Endothelial cell of umbilical vein (primary cell): ENCODE measurements around the gene GAD2. TPM values are rescaled to one million over a fixed set of nuclear protein-coding genes. Genes with fewer than 3 reads are reported as not detected.

Source experiments
- BruUV-seq: library from RNA; stranded (reverse); fragments of 400-500 nt; replicated peaks from 2 replicates; lab custom pipeline; 2021; lab: Mats Ljungman, UMichigan
- CTCF ChIA-PET: fragments of 300-600, 350-600 bp; sonication (Branson Sonifier 250); formaldehyde crosslinking; loops from one replicate; lab custom pipeline; 2021; ENCODE audit warnings: antibody characterized with exemption, inconsistent platforms; lab: Charles Lee
- POLR2A ChIA-PET: fragments of 300-600, 350-600 bp; sonication (Branson Sonifier 250); formaldehyde crosslinking; loops from one replicate; lab custom pipeline; 2021; ENCODE audit warnings: antibody characterized with exemption, inconsistent platforms; lab: Charles Lee
- DNase-seq: peaks from one replicate; pipeline ENCODE4 v3.0.0-alpha.2; 2011; ENCODE audit warnings: low read depth, low spot score
- FAIRE-seq: peaks from 2 replicates; lab custom pipeline; 2011; peaks lifted over from hg19 to GRCh38; lab: Jason Lieb, UNC
- H2AFZ ChIP-seq: 2 replicates; pipeline ENCODE4 v1.6.0; 2012; ENCODE audit warnings: low read depth, low read length, control low read depth, inconsistent platforms
- H3K27ac ChIP-seq: 2 replicates; pipeline ENCODE4 v1.5.1; 2011; ENCODE audit warnings: low read depth, mild to moderate bottlenecking, control low read depth, low read length, moderate library complexity; ENCODE audit not compliant: insufficient read depth
- H3K27me3 ChIP-seq, 2 experiments: 2 replicates each; pipeline versions ENCODE4 v1.6.0 to v1.6.1; 2011; ENCODE audit warnings: low read length in 2 of 2, mixed read lengths in 1 of 2; ENCODE audit not compliant: control insufficient read depth in 2 of 2, insufficient read depth in 2 of 2
- H3K36me3 ChIP-seq, 2 experiments: 2 replicates in 1 of 2; 3 replicates in 1 of 2; pipeline ENCODE4 v1.5.1; 2011; ENCODE audit warnings: low read length in 2 of 2, mild to moderate bottlenecking in 1 of 2, moderate library complexity in 1 of 2; ENCODE audit not compliant: control insufficient read depth in 2 of 2, insufficient read depth in 2 of 2; ENCODE audit errors: extremely low read depth in 1 of 2
- H3K4me1 ChIP-seq: 3 replicates; pipeline ENCODE4 v1.5.1; 2011; ENCODE audit warnings: mild to moderate bottlenecking, low read length; ENCODE audit not compliant: control insufficient read depth, insufficient read depth; ENCODE audit errors: extremely low read depth
- H3K4me2 ChIP-seq: 2 replicates; pipeline ENCODE4 v1.6.1; 2011; ENCODE audit warnings: low read length, control low read depth, mixed read lengths; ENCODE audit not compliant: insufficient read depth
- H3K4me3 ChIP-seq, 3 experiments: fragments of 200-600 bp in 1 of 3; sonication (generic), shearing (Covaris generic) in 1 of 3; replicated peaks in 1 of 3; 2 replicates each; pipeline ENCODE4 v1.5.1; 2011 to 2016; ENCODE audit warnings: control low read depth in 3 of 3, low read length in 3 of 3, mild to moderate bottlenecking in 2 of 3, inconsistent platforms in 1 of 3, low read depth in 1 of 3, moderate library complexity in 1 of 3; ENCODE audit not compliant: insufficient read depth in 1 of 3
- H3K79me2 ChIP-seq: 2 replicates; pipeline ENCODE4 v1.6.0; 2012; ENCODE audit warnings: low read length, inconsistent platforms; ENCODE audit not compliant: control insufficient read depth, insufficient read depth
- H3K9ac ChIP-seq: replicated peaks from 2 replicates; pipeline ENCODE3; 2011; ENCODE audit warnings: low read length, control low read depth; ENCODE audit not compliant: insufficient read depth; ENCODE audit errors: extremely low read depth
- H3K9me1 ChIP-seq: replicated peaks from 3 replicates; pipeline ENCODE4 v1.6.0; 2011; ENCODE audit warnings: mild to moderate bottlenecking, low read length; ENCODE audit not compliant: control insufficient read depth, insufficient read depth; ENCODE audit errors: extremely low read depth
- H3K9me3 ChIP-seq: replicated peaks from 2 replicates; pipeline ENCODE4 v1.5.1; 2012; ENCODE audit warnings: low read length, inconsistent platforms; ENCODE audit not compliant: control insufficient read depth, insufficient read depth
- H4K20me1 ChIP-seq: replicated peaks from 2 replicates; pipeline ENCODE3; 2011; ENCODE audit warnings: mild to moderate bottlenecking, low read length; ENCODE audit not compliant: control insufficient read depth, insufficient read depth; ENCODE audit errors: extremely low read depth
- EZH2 ChIP-seq: IDR thresholded peaks from 2 replicates; pipeline ENCODE4 v1.6.1; 2012; ENCODE audit warnings: borderline replicate concordance, low read depth, mild to moderate bottlenecking, moderate library complexity, low read length, inconsistent platforms; ENCODE audit not compliant: severe bottlenecking
- FOS ChIP-seq: IDR thresholded peaks from 2 replicates; pipeline ENCODE4 v1.6.1; 2011; ENCODE audit warnings: mild to moderate bottlenecking, low read length, moderate library complexity, borderline replicate concordance; ENCODE audit not compliant: insufficient read depth
- GATA2 ChIP-seq: IDR thresholded peaks from 2 replicates; pipeline ENCODE4 v1.7.0; 2011; ENCODE audit warnings: low read depth, mild to moderate bottlenecking, moderate library complexity, mixed read lengths, low read length; ENCODE audit not compliant: insufficient read length, insufficient read depth
- JUN ChIP-seq: IDR thresholded peaks from 2 replicates; pipeline ENCODE4 v1.6.1; 2011; ENCODE audit warnings: borderline replicate concordance, low read depth; ENCODE audit not compliant: insufficient read length, insufficient read depth
- MYC ChIP-seq: IDR thresholded peaks from one replicate; pipeline ENCODE4 v1.6.1; 2011; ENCODE audit warnings: mild to moderate bottlenecking, low read depth, low read length
- POLR2A ChIP-seq: IDR thresholded peaks from 2 replicates; pipeline ENCODE4 v1.6.1; 2012; ENCODE audit warnings: low read depth, mild to moderate bottlenecking, control low read depth, low read length
- POLR2AphosphoS5 ChIP-seq: IDR thresholded peaks from 2 replicates; pipeline ENCODE4 v1.6.1; 2012; ENCODE audit warnings: low read depth, mild to moderate bottlenecking, control low read depth, low read length, moderate library complexity; ENCODE audit not compliant: insufficient read depth
- dilution Hi-C: fragments of 300-500 bp; cut with MboI; formaldehyde crosslinking; loops from one replicate; pipeline ENCODE4 v1.15.0; 2019; ENCODE audit warnings: low sequenced_read_pairs; ENCODE audit not compliant: extremely low pct_ligation_motif_present
- intact Hi-C: fragments of 100-400 bp; cut with micrococcal nuclease; formaldehyde crosslinking; loops from one replicate; pipeline ENCODE4 v1.10.0; 2022
- polyA plus RNA-seq, 4 experiments: library from polyadenylated mRNA; depleted of rRNA in 3 of 4; stranded (reverse) in 3 of 4; unstranded in 1 of 4; fragments of >200 nt; gene quantifications; 2 replicates each; pipeline versions ENCODE4 v1.2.1 to v1.2.3, GENCODE V29; 2011 to 2012; ENCODE audit warnings: missing spikeins in 1 of 4
- total RNA-seq: library from RNA; stranded (reverse); gene quantifications from 2 replicates; pipeline ENCODE4 v1.2.3, GENCODE V29; 2021
- TF ChIP-seq, protein P1 (sequence below): IDR thresholded peaks from 2 replicates; pipeline ENCODE4 v1.6.1; 2011; ENCODE audit not compliant: insufficient read depth, insufficient read length
- TF ChIP-seq, protein P2 (sequence below), 2 donors: IDR thresholded peaks; 1 replicate in 1 of 2; 2 replicates in 1 of 2; pipeline ENCODE4 v1.5.1; 2011; ENCODE audit warnings: low read length in 2 of 2, mild to moderate bottlenecking in 2 of 2, moderate library complexity in 2 of 2, control low read depth in 1 of 2, inconsistent platforms in 1 of 2, low read depth in 1 of 2; ENCODE audit not compliant: insufficient read depth in 1 of 2; ENCODE audit errors: extremely low read depth in 1 of 2

GAD2 gene
- total and polyA plus RNA-seq, 2 donors (not counting 3 experiments of a cell fraction or from before 2014, with no cell fraction given): not detected

DNA sequence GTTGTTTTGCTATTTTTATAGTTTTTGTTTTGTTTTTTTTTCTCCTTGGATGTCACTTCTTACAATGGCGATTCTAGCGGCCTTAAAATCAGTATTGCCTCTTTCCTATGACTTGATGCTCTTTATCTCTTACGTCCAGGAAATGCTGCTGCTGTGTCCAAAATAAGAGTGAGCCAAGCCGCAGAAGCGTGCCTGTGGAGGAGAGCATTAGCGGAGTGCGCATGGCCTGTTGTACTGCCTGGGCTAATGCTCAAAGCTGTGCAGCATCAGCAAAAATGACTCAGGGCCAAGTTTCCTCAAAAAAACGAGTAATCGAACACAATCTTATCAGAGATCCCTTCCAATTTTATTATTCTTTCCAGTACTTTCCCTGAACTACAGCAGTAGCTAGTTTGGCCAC, 18.5 kb upstream of the GAD2 start:
- DNase-seq: no peak
- POLR2A ChIA-PET: no interaction called here
- Histone ChIP-seq H3K9me3 (no peaks in the 10 kb centered on the region), H3K4me1 (no peaks in the 10 kb centered on the region), H3K9ac (no peak overlapping the region), H3K36me3 (no peaks in the 10 kb centered on the region), H3K27me3 (no peaks in the 10 kb centered on the region), H3K4me3 (no peak overlapping the region), H4K20me1 (no peaks in the 10 kb centered on the region), H3K9me1 (no peaks in the 10 kb centered on the region), H3K79me2 (no peaks in the 10 kb centered on the region), H3K27ac (no peak overlapping the region), H3K4me2 (no peak overlapping the region), H2AFZ (no peak overlapping the region)
- intact Hi-C loops (no loop called here), dilution Hi-C loops (no loop called here)
- CTCF ChIA-PET: no interaction called here
- no TSS peak for BruUV-seq
- FAIRE-seq: no peak
- TF ChIP-seq MYC (no peak), POLR2AphosphoS5 (no peak), POLR2A (no peak), GATA2 (no peak), JUN (no peak), FOS (no peak), EZH2 (no peak)
- TF ChIP-seq, protein P1, sequence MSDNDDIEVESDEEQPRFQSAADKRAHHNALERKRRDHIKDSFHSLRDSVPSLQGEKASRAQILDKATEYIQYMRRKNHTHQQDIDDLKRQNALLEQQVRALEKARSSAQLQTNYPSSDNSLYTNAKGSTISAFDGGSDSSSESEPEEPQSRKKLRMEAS: no peak
- TF ChIP-seq, protein P2, sequence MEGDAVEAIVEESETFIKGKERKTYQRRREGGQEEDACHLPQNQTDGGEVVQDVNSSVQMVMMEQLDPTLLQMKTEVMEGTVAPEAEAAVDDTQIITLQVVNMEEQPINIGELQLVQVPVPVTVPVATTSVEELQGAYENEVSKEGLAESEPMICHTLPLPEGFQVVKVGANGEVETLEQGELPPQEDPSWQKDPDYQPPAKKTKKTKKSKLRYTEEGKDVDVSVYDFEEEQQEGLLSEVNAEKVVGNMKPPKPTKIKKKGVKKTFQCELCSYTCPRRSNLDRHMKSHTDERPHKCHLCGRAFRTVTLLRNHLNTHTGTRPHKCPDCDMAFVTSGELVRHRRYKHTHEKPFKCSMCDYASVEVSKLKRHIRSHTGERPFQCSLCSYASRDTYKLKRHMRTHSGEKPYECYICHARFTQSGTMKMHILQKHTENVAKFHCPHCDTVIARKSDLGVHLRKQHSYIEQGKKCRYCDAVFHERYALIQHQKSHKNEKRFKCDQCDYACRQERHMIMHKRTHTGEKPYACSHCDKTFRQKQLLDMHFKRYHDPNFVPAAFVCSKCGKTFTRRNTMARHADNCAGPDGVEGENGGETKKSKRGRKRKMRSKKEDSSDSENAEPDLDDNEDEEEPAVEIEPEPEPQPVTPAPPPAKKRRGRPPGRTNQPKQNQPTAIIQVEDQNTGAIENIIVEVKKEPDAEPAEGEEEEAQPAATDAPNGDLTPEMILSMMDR (IDR thresholded peaks at IDR 0.05; ENCODE audit: extremely low read depth in 1 of 2, insufficient read depth in 1 of 2, low read depth in 1 of 2, low read length in 2 of 2): no peak
